KMS-11 (cell line): ENCODE measurements around the gene OR56A5.

Experiments used
- H2AFZ ChIP-seq: fragments of 200-600 bp; sonication (generic); 2 replicates; pipeline ENCODE4 v1.6.1; 2016; ENCODE audit warnings: antibody characterized with exemption, mixed run types, low read depth
- H3K27ac ChIP-seq: fragments of 200-600 bp; sonication (generic); 2 replicates; pipeline ENCODE4 v1.6.1; 2016; ENCODE audit warnings: mild to moderate bottlenecking, mixed run types
- H3K27me3 ChIP-seq: fragments of 200-600 bp; sonication (generic); 2 replicates; pipeline ENCODE4 v1.6.1; 2017; ENCODE audit warnings: mild to moderate bottlenecking, low read depth, mixed run types, moderate library complexity; ENCODE audit not compliant: insufficient read depth
- H3K36me3 ChIP-seq: fragments of 200-600 bp; sonication (generic); 2 replicates; pipeline ENCODE4 v1.6.1; 2017; ENCODE audit warnings: mild to moderate bottlenecking, mixed run types; ENCODE audit not compliant: insufficient read depth
- H3K4me1 ChIP-seq: fragments of 200-600 bp; sonication (generic); 2 replicates; pipeline ENCODE4 v1.6.1; 2016; ENCODE audit warnings: mild to moderate bottlenecking, low read depth, mixed run types; ENCODE audit not compliant: poor library complexity, severe bottlenecking
- H3K4me2 ChIP-seq: fragments of 200-600 bp; sonication (generic); 2 replicates; pipeline ENCODE4 v1.7.0; 2016; ENCODE audit warnings: mild to moderate bottlenecking, mixed run types
- H3K4me3 ChIP-seq: fragments of 200-600 bp; sonication (generic); IDR thresholded peaks from 2 replicates; pipeline ENCODE4 v1.6.1; 2017; ENCODE audit warnings: low read depth, low read length, mixed read lengths; ENCODE audit not compliant: insufficient read depth
- H3K79me2 ChIP-seq: fragments of 200-600 bp; sonication (generic); 2 replicates; pipeline ENCODE4 v1.6.1; 2016; ENCODE audit warnings: low read depth, mixed run types; ENCODE audit not compliant: insufficient read depth
- H3K9ac ChIP-seq: fragments of 200-600 bp; sonication (generic); 2 replicates; pipeline ENCODE4 v1.6.1; 2016; ENCODE audit warnings: mild to moderate bottlenecking, mixed run types
- H4K20me1 ChIP-seq: fragments of 200-600 bp; sonication (generic); 2 replicates; pipeline ENCODE4 v1.6.1; 2016; ENCODE audit warnings: mild to moderate bottlenecking, mixed run types; ENCODE audit not compliant: insufficient read depth
- CTCF ChIP-seq: fragments of 200-600 bp; sonication (generic); conservative IDR thresholded peaks from 2 replicates; pipeline ENCODE4 v1.6.1; 2017; ENCODE audit warnings: low read depth, mild to moderate bottlenecking, antibody characterized with exemption, low read length, moderate library complexity, mixed read lengths

Gene OR56A5

GRCh38 chr11:5923427-5923776 is 44.9 kb downstream of the OR56A5 start:
- TF ChIP-seq CTCF = no peak
- no peaks in the 10 kb centered on the region for H3K27me3 ChIP-seq
- H2AFZ ChIP-seq = peak overlapping the region; percentile 38; the same call in 1 of the 2 replicates
- H3K79me2 ChIP-seq = no peaks in the 10 kb centered on the region
- H3K27ac ChIP-seq = no peak overlapping the region
- H3K4me1 ChIP-seq = peaks cover 8% of the 10 kb centered on the region
- no peak overlapping the region for H3K4me2 ChIP-seq
- no peak overlapping the region for H3K9ac ChIP-seq
- H3K4me3 ChIP-seq = no peak overlapping the region
- no peaks in the 10 kb centered on the region for H4K20me1 ChIP-seq
- no peaks in the 10 kb centered on the region for H3K36me3 ChIP-seq

GRCh38 chr11:5922749-5923426 is 45.4 kb downstream of the OR56A5 start:
- no peaks in the 10 kb centered on the region for H3K27me3 ChIP-seq
- H3K79me2 ChIP-seq = no peaks in the 10 kb centered on the region
- H3K27ac ChIP-seq = no peak overlapping the region; the same call in 1 of the 2 replicates
- no peak for TF ChIP-seq CTCF
- H3K36me3 ChIP-seq = no peaks in the 10 kb centered on the region
- no peaks in the 10 kb centered on the region for H4K20me1 ChIP-seq
- H3K4me3 ChIP-seq = no peak overlapping the region
- peaks cover 8% of the 10 kb centered on the region for H3K4me1 ChIP-seq
- no peak overlapping the region for H3K9ac ChIP-seq
- peak overlapping the region; percentile 38; the same call in 1 of the 2 replicates for H2AFZ ChIP-seq
- H3K4me2 ChIP-seq = no peak overlapping the region
